IMR-90 (cell line): Measurements from ENCODE around the gene ASGR2. TPM values are rescaled to one million over a fixed set of nuclear protein-coding genes. Genes with fewer than 3 reads are reported as not detected.

Experiments
- ATAC-seq: fragments of 200-7000 bp; cut with Tn5 transposase; 2 replicates; pipeline ENCODE4 v1.9.1; 2020; ENCODE audit warnings: low read depth, mild to moderate bottlenecking, moderate library complexity
- BruUV-seq: library from RNA; stranded (reverse); fragments of 400-500 nt; replicated peaks from 2 replicates; lab custom pipeline; 2021; lab: Mats Ljungman, UMichigan
- CTCF ChIA-PET: fragments of 300-600 bp; formaldehyde crosslinking; extraction: SDS; loops from one replicate; lab custom pipeline; 2021; ENCODE audit warnings: antibody characterized with exemption; lab: Yijun Ruan, JAX
- POLR2A ChIA-PET: fragments of 300-600 bp; sonication (Branson Sonifier 250); formaldehyde crosslinking; loops from one replicate; lab custom pipeline; 2022; ENCODE audit warnings: antibody characterized with exemption; ENCODE audit not compliant: unreplicated experiment; lab: Charles Lee
- DNase-seq: peaks from one replicate; pipeline ENCODE4 v3.0.0; 2013
- H2AFZ ChIP-seq: replicated peaks from 2 replicates; pipeline ENCODE3; 2013; ENCODE audit warnings: low read length, mild to moderate bottlenecking; ENCODE audit not compliant: poor library complexity
- H2AK5ac ChIP-seq: 2 replicates; pipeline ENCODE4 v1.6.1; 2013; ENCODE audit warnings: low read depth, low read length, inconsistent platforms
- H2AK9ac ChIP-seq: replicated peaks from 2 replicates; pipeline ENCODE3; 2013; ENCODE audit warnings: mild to moderate bottlenecking, low read depth, low read length, moderate library complexity; ENCODE audit not compliant: poor library complexity
- H2BK120ac ChIP-seq: 2 replicates; pipeline ENCODE4 v1.6.1; 2013; ENCODE audit warnings: low read depth, low read length, inconsistent platforms
- H2BK15ac ChIP-seq: 3 replicates; pipeline ENCODE4 v1.6.1; 2013; ENCODE audit warnings: low read depth, low read length, inconsistent platforms
- H2BK20ac ChIP-seq: 2 replicates; pipeline ENCODE4 v1.6.1; 2013; ENCODE audit warnings: low read depth, mild to moderate bottlenecking, inconsistent platforms, low read length, moderate library complexity
- H2BK5ac ChIP-seq: 2 replicates; pipeline ENCODE4 v1.6.1; 2013; ENCODE audit warnings: mild to moderate bottlenecking, low read depth, low read length, inconsistent platforms; ENCODE audit not compliant: poor library complexity, severe bottlenecking
- H3K14ac ChIP-seq: replicated peaks from 2 replicates; pipeline ENCODE4 v1.6.1; 2013; ENCODE audit warnings: low read depth, low read length, inconsistent platforms
- H3K18ac ChIP-seq: 2 replicates; pipeline ENCODE4 v1.6.1; 2013; ENCODE audit warnings: low read depth, low read length, control low read depth
- H3K23ac ChIP-seq: 2 replicates; pipeline ENCODE4 v1.6.1; 2013; ENCODE audit warnings: low read depth, low read length, inconsistent platforms
- H3K27ac ChIP-seq: 2 replicates; pipeline ENCODE4 v1.5.1; 2013; ENCODE audit warnings: mild to moderate bottlenecking, control low read depth, low read length; ENCODE audit not compliant: insufficient read depth
- H3K27me3 ChIP-seq: 2 replicates; pipeline ENCODE4 v1.6.1; 2013; ENCODE audit warnings: low read length; ENCODE audit not compliant: control insufficient read depth, insufficient read depth
- H3K36me3 ChIP-seq: 2 replicates; pipeline ENCODE4 v1.6.1; 2013; ENCODE audit warnings: low read length, mixed read lengths; ENCODE audit not compliant: control insufficient read depth, insufficient read depth
- H3K4ac ChIP-seq: 2 replicates; pipeline ENCODE4 v1.6.1; 2013; ENCODE audit warnings: low read depth, low read length, inconsistent platforms
- H3K4me1 ChIP-seq: 2 replicates; pipeline ENCODE4 v1.6.1; 2013; ENCODE audit warnings: low read length, mixed read lengths; ENCODE audit not compliant: control insufficient read depth, insufficient read depth
- H3K4me2 ChIP-seq: 2 replicates; pipeline ENCODE4 v1.6.1; 2013; ENCODE audit warnings: low read depth, mild to moderate bottlenecking, control low read depth, low read length, moderate library complexity
- H3K4me3 ChIP-seq: 2 replicates; pipeline ENCODE4 v1.5.1; 2013; ENCODE audit warnings: low read depth, mild to moderate bottlenecking, control low read depth, low read length, moderate library complexity; ENCODE audit not compliant: insufficient read depth
- H3K56ac ChIP-seq: 2 replicates; pipeline ENCODE4 v1.6.1; 2013; ENCODE audit warnings: low read length, inconsistent platforms; ENCODE audit not compliant: insufficient read depth; ENCODE audit errors: extremely low read depth
- H3K79me1 ChIP-seq, 2 experiments: 2 replicates each; pipeline ENCODE4 v1.6.1; 2013; ENCODE audit warnings: low read length in 2 of 2, inconsistent platforms in 1 of 2, low read depth in 1 of 2
- H3K9ac ChIP-seq: 2 replicates; pipeline ENCODE4 v1.6.1; 2013; ENCODE audit warnings: low read depth, low read length, control low read depth
- H3K9me1 ChIP-seq: 2 replicates; pipeline ENCODE4 v1.6.1; 2013; ENCODE audit warnings: low read length, inconsistent platforms; ENCODE audit not compliant: insufficient read depth
- H3K9me3 ChIP-seq: 2 replicates; pipeline ENCODE4 v1.6.1; 2013; ENCODE audit warnings: low read length; ENCODE audit not compliant: control insufficient read depth, insufficient read depth
- H4K20me1 ChIP-seq: 2 replicates; pipeline ENCODE4 v1.6.1; 2013; ENCODE audit warnings: low read length, inconsistent platforms; ENCODE audit not compliant: insufficient read depth
- H4K5ac ChIP-seq: 2 replicates; pipeline ENCODE4 v1.6.1; 2013; ENCODE audit warnings: mild to moderate bottlenecking, low read depth, low read length, control low read depth
- H4K8ac ChIP-seq, 2 experiments: 2 replicates each; pipeline ENCODE4 v1.6.1; 2013; ENCODE audit warnings: low read depth in 2 of 2, low read length in 2 of 2, control low read depth in 1 of 2, inconsistent platforms in 1 of 2
- H4K91ac ChIP-seq: 2 replicates; pipeline ENCODE4 v1.6.1; 2013; ENCODE audit warnings: low read depth, low read length, inconsistent platforms; ENCODE audit not compliant: insufficient read depth
- CHD1 ChIP-seq: IDR thresholded peaks from 2 replicates; pipeline ENCODE4 v1.6.1; 2012; ENCODE audit warnings: low read depth, low read length, improper control_type of control experiment
- MAFK ChIP-seq: IDR thresholded peaks from 2 replicates; pipeline ENCODE4 v1.6.1; 2012; ENCODE audit warnings: low read depth, low read length, improper control_type of control experiment
- WGBS, 2 experiments: methylation state at CpG; one replicate each; pipeline versions ENCODE4 v1.1.5 to v1.1.7; 2013; ENCODE audit warnings: missing lambda C conversion rate in 2 of 2; ENCODE audit not compliant: insufficient read length in 1 of 2; ENCODE audit errors: extremely low coverage in 2 of 2; 5-methylcytosine and 5-hydroxymethylcytosine counted together
- dilution Hi-C: fragments of 300-500 bp; cut with HindIII; formaldehyde crosslinking; loops from one replicate; pipeline ENCODE4 v1.14.3; 2018; ENCODE audit warnings: low sequenced_read_pairs; ENCODE audit not compliant: unreplicated experiment
- in situ Hi-C: fragments of 300-500 bp; cut with MboI; formaldehyde crosslinking; loops from 3 replicates; pipeline ENCODE4 v1.14.3; 2019; ENCODE audit warnings: low sequenced_read_pairs, inconsistent platforms, mixed read lengths
- intact Hi-C: fragments of 100-400 bp; cut with micrococcal nuclease; formaldehyde crosslinking; loops from 2 replicates; pipeline ENCODE4 v1.10.0; 2022
- polyA plus RNA-seq, 3 experiments: library from polyadenylated mRNA; depleted of rRNA; stranded (reverse); fragments of >200 nt; gene quantifications; 2 replicates each; pipeline ENCODE4 v1.2.3, GENCODE V29; 2012; ENCODE audit warnings: low replicate concordance in 1 of 3
- total RNA-seq: library from RNA; depleted of rRNA; stranded (reverse); fragments of >200 nt; gene quantifications from 2 replicates; pipeline ENCODE4 v1.2.3, GENCODE V29; 2012

Gene ASGR2
- total and polyA plus RNA-seq, 2 of the 4 experiments (the other 2 are of a cell fraction) = not detected

GRCh38 chr17:7129311-7129710, 14.7 kb upstream of the ASGR2 start:
- no peak overlapping the region for H2AK5ac ChIP-seq
- H3K9me1 ChIP-seq = no peaks in the 10 kb centered on the region
- CTCF ChIA-PET = interaction anchor here (1.6 kb wide), 1 partner anchor 23 kb away, joined by 3 read pairs; no protein-coding TSS in a partner anchor
- H2BK20ac ChIP-seq = no peak overlapping the region
- no peak overlapping the region for H2AFZ ChIP-seq
- no peaks in the 10 kb centered on the region for H3K79me1 ChIP-seq
- H2BK15ac ChIP-seq = no peak overlapping the region
- no peak overlapping the region for H3K4ac ChIP-seq
- no peaks in the 10 kb centered on the region for H4K20me1 ChIP-seq
- no peak overlapping the region for H4K91ac ChIP-seq
- dilution Hi-C loops (no loop called here), in situ Hi-C loops (loop anchor here (25.0 kb wide), 1 partner anchor 217 kb away; no protein-coding TSS in a partner anchor), intact Hi-C loops (no loop called here)
- H3K9me3 ChIP-seq = no peaks in the 10 kb centered on the region
- no peak overlapping the region for H2AK9ac ChIP-seq
- H4K5ac ChIP-seq = no peak overlapping the region
- H3K27me3 ChIP-seq = peaks cover 39% of the 10 kb centered on the region
- no peak for ATAC-seq
- TF ChIP-seq MAFK = no peak
- TF ChIP-seq CHD1 = no peak
- H3K23ac ChIP-seq = no peak overlapping the region
- no peak overlapping the region for H2BK120ac ChIP-seq
- H3K4me2 ChIP-seq = no peak overlapping the region
- no peak overlapping the region for H2BK5ac ChIP-seq
- H3K27ac ChIP-seq = no peak overlapping the region
- no peak overlapping the region for H3K18ac ChIP-seq
- no peaks in the 10 kb centered on the region for H3K4me1 ChIP-seq
- no TSS peak for BruUV-seq
- POLR2A ChIA-PET = no interaction called here
- no peaks in the 10 kb centered on the region for H3K36me3 ChIP-seq
- H3K9ac ChIP-seq = no peak overlapping the region
- 74% methylated on average over 5 of the region's 8 CpGs; no CpG with 5 or more reads in 1 of the 2 experiments for WGBS, 2 experiments
- no peak overlapping the region for H3K4me3 ChIP-seq
- H4K8ac ChIP-seq = no peak overlapping the region
- DNase-seq = no peak
- no peak overlapping the region for H3K14ac ChIP-seq
- no peak overlapping the region for H3K56ac ChIP-seq
